ENCODE results near the gene MLXIPL.

DNA sequence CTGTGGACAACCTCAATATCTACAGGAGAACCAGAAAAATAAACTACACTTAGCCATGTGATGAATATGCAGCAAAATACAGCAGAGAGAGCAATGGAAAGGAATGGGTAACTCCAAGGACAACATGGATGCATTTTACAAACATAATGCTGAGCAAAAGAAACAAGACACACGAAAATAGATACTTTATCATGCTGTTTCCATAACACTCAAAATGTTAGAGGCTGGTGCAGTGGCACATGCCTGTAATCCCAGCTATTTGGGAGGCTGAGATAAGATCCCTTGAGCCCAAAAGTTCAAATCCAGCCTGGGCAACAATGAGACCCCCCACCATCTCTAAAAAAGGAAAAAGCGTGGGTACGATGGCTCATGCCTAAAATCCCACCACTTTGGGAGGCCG is 75.1 kb downstream of the MLXIPL start:
- TF ChIP-seq POLR2AphosphoS5 (IDR thresholded peaks at IDR 0.05; ENCODE audit: insufficient read depth, low read depth, low read length) (no peak), JUN (IDR thresholded peaks at IDR 0.05; ENCODE audit: borderline replicate concordance, insufficient read depth, insufficient read length, low read depth) (no peak), POLR2A (IDR thresholded peaks at IDR 0.05; ENCODE audit: low read depth, low read length) (no peak), EZH2 (IDR thresholded peaks at IDR 0.05; ENCODE audit: borderline replicate concordance, low read depth, low read length, severe bottlenecking) (no peak), GATA2 (IDR thresholded peaks at IDR 0.05; ENCODE audit: insufficient read depth, insufficient read length, low read depth, low read length) (no peak), MYC (IDR thresholded peaks at IDR 0.05; ENCODE audit: low read depth, low read length) (no peak), FOS (IDR thresholded peaks at IDR 0.05; ENCODE audit: borderline replicate concordance, insufficient read depth, low read length) (no peak)
- TF ChIP-seq, protein P1, sequence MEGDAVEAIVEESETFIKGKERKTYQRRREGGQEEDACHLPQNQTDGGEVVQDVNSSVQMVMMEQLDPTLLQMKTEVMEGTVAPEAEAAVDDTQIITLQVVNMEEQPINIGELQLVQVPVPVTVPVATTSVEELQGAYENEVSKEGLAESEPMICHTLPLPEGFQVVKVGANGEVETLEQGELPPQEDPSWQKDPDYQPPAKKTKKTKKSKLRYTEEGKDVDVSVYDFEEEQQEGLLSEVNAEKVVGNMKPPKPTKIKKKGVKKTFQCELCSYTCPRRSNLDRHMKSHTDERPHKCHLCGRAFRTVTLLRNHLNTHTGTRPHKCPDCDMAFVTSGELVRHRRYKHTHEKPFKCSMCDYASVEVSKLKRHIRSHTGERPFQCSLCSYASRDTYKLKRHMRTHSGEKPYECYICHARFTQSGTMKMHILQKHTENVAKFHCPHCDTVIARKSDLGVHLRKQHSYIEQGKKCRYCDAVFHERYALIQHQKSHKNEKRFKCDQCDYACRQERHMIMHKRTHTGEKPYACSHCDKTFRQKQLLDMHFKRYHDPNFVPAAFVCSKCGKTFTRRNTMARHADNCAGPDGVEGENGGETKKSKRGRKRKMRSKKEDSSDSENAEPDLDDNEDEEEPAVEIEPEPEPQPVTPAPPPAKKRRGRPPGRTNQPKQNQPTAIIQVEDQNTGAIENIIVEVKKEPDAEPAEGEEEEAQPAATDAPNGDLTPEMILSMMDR (IDR thresholded peaks at IDR 0.05; ENCODE audit: extremely low read depth in 1 of 2, insufficient read depth in 1 of 2, low read depth in 1 of 2, low read length in 2 of 2) = no peak
- TF ChIP-seq, protein P2, sequence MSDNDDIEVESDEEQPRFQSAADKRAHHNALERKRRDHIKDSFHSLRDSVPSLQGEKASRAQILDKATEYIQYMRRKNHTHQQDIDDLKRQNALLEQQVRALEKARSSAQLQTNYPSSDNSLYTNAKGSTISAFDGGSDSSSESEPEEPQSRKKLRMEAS (IDR thresholded peaks at IDR 0.05; ENCODE audit: insufficient read depth, insufficient read length) = no peak

Measured in endothelial cell of umbilical vein (primary cell).